Omental fat pad (tissue), 4 donors: ENCODE results near the gene NPTXR. TPM values are rescaled to one million over a fixed set of nuclear protein-coding genes. Genes with fewer than 3 reads are reported as not detected.

Source experiments
- ATAC-seq: fragments of 150-250 bp; one replicate; pipeline ENCODE4 v1.9.1; 2016; ENCODE audit warnings: mild to moderate bottlenecking, moderate library complexity; ENCODE audit not compliant: low FRiP score
- DNase-seq: peaks from one replicate; pipeline ENCODE4 v3.0.0-alpha.2; 2019; ENCODE audit warnings: low spot score
- total RNA-seq, 4 donors: library from RNA; depleted of rRNA; stranded (reverse); fragments of >200 nt; gene quantifications; one replicate each; pipeline ENCODE4 v1.1.0, GENCODE V29; 2016
- TF ChIP-seq, protein P1 (sequence below), 3 donors: fragments of 450-650 bp; IDR thresholded peaks; one replicate each; pipeline ENCODE4 v1.5.1; 2016 to 2017; ENCODE audit warnings: antibody characterized with exemption in 3 of 3, mild to moderate bottlenecking in 3 of 3, moderate library complexity in 2 of 3

The NPTXR gene
- total RNA-seq, 4 donors from 2014 or later: 2.4 to 3.8 (median 3.0) TPM

- DNase-seq (no peak), ATAC-seq (no peak)
- TF ChIP-seq, protein P1, sequence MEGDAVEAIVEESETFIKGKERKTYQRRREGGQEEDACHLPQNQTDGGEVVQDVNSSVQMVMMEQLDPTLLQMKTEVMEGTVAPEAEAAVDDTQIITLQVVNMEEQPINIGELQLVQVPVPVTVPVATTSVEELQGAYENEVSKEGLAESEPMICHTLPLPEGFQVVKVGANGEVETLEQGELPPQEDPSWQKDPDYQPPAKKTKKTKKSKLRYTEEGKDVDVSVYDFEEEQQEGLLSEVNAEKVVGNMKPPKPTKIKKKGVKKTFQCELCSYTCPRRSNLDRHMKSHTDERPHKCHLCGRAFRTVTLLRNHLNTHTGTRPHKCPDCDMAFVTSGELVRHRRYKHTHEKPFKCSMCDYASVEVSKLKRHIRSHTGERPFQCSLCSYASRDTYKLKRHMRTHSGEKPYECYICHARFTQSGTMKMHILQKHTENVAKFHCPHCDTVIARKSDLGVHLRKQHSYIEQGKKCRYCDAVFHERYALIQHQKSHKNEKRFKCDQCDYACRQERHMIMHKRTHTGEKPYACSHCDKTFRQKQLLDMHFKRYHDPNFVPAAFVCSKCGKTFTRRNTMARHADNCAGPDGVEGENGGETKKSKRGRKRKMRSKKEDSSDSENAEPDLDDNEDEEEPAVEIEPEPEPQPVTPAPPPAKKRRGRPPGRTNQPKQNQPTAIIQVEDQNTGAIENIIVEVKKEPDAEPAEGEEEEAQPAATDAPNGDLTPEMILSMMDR (IDR thresholded peaks at IDR 0.05): no peak
These were observed 16.3 kb downstream of the NPTXR start for GRCh38 chr22:38827510-38827909.

- DNase-seq (no peak), ATAC-seq (no peak)
- TF ChIP-seq, protein P1 (IDR thresholded peaks at IDR 0.05): no peak
These were observed 17.0 kb downstream of the NPTXR start for GRCh38 chr22:38826801-38827200.

DNA sequence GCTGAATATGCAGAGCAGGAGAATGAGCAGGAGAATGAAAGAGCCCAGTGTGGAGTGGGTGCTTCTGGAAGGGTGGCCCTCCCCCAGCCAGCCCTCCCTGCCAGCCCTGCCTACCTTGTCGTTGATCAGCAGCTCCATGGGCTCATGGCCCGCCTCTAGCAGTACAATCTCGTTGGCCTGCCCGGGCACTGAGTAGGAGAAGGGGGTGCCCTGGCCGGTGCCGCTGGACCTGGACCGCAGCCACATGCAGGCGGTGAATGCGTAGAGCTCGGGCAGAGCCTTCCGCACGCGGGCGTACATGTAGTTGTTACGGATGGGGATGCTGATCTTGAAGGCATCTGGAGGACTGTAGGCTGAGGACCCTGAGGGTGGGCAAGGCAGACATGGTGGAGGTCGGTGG lies 17.4 kb downstream of the NPTXR start:
- ATAC-seq (no peak), DNase-seq (no peak)
- TF ChIP-seq, protein P1 (IDR thresholded peaks at IDR 0.05): no peak

DNA sequence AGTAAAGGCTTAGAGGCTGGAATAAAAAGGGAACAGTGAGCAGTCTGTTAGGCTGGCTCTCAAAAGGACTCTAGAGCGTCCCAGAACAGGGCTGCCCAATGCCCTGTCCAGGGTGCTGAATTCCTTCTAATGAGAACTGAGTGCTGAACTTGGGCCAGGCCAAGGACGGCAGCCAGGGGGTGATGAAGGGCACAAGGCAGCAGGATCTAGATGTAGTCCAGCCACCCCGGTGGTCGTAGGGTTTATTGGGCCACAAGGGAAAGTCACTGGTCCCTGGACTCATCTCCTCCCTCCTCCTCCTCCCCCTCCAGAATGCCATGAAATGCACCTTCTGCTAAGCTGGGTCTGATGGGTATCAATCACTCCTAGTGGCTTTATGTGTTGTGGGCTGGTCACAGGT lies 19.2 kb downstream of the NPTXR start:
- ATAC-seq: no peak
- DNase-seq: no peak
- TF ChIP-seq, protein P1 (IDR thresholded peaks at IDR 0.05): no peak

- TF ChIP-seq, protein P1 (IDR thresholded peaks at IDR 0.05): no peak
- no peak for ATAC-seq
- no peak for DNase-seq
These were observed 20.2 kb downstream of the NPTXR start for GRCh38 chr22:38823637-38824036.

- no peak for ATAC-seq
- DNase-seq: no peak
- TF ChIP-seq, protein P1 (IDR thresholded peaks at IDR 0.05): no peak
These were observed 20.8 kb downstream of the NPTXR start for GRCh38 chr22:38823076-38823475.

DNA sequence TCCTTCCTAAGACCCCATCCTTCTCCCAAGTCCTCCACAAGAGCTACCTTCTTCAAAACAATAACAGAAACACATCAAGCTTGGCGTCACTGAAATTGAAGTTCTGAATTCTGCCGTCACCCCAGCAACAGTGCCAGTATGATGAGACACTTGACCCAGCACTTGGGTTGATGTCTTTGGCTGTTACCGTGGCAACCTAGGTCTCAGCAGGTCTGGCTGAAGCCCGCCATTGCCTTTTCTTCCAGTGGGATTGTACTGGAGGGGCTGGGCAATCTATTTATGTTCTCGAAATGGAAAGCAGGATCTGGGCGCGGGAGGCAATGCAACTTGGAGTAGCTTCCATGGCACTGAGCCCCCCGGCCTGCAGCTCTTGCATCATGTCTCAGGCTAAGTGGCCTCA lies 23.8 kb downstream of the NPTXR start:
- TF ChIP-seq, protein P1 (IDR thresholded peaks at IDR 0.05): no peak
- ATAC-seq (no peak), DNase-seq (no peak)
